ENCODE data around the gene CD151.

Gene CD151

DNA sequence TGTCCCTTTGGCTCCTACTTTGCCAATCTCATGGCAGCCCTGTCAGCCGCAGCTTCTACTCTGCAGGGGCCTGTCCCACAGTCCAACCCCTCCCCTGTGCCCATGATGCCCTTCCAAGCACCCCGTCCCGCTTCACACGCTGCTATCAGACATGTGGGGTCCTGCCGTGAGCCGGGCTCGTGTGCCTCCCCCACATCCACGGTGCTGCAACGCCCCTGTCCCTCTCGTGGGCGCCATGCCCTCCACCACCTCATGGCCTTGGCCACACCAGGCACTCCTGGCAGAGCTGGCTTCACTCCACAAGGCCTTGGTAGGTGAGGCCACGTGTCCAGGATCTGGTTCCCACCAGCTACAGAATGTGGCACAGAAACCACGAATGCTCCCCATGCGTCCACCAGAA is 54.8 kb downstream of the CD151 start:
- H3K4me3 ChIP-seq (ENCODE audit: low read depth, low read length): no peak overlapping the region
- TF ChIP-seq, protein P1, sequence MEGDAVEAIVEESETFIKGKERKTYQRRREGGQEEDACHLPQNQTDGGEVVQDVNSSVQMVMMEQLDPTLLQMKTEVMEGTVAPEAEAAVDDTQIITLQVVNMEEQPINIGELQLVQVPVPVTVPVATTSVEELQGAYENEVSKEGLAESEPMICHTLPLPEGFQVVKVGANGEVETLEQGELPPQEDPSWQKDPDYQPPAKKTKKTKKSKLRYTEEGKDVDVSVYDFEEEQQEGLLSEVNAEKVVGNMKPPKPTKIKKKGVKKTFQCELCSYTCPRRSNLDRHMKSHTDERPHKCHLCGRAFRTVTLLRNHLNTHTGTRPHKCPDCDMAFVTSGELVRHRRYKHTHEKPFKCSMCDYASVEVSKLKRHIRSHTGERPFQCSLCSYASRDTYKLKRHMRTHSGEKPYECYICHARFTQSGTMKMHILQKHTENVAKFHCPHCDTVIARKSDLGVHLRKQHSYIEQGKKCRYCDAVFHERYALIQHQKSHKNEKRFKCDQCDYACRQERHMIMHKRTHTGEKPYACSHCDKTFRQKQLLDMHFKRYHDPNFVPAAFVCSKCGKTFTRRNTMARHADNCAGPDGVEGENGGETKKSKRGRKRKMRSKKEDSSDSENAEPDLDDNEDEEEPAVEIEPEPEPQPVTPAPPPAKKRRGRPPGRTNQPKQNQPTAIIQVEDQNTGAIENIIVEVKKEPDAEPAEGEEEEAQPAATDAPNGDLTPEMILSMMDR (IDR thresholded peaks at IDR 0.05; ENCODE audit: insufficient read depth, low read depth, low read length, missing control alignments): no peak

More for the DNA sequence above, 54.8 kb downstream of the CD151 start:
- DNase-seq (ENCODE audit: low read depth): no peak

Measured in GM12865 (cell line).